H1 (cell line): Measurements from ENCODE around the gene NAP1L3. TPM values are rescaled to one million over a fixed set of nuclear protein-coding genes. Genes with fewer than 3 reads are reported as not detected.

Experiments
- CTCF ChIA-PET: fragments of 300-600 bp; sonication (Branson Sonifier 250); formaldehyde crosslinking; loops from one replicate; lab custom pipeline; 2021; ENCODE audit not compliant: partially characterized antibody; lab: Charles Lee
- POLR2A ChIA-PET: fragments of 300-600 bp; sonication (Branson Sonifier 250); formaldehyde crosslinking; loops from one replicate; lab custom pipeline; 2021; ENCODE audit warnings: inconsistent platforms; ENCODE audit not compliant: partially characterized antibody; lab: Charles Lee
- DNase-seq, 2 experiments: peaks; one replicate each; pipeline versions ENCODE4 v3.0.0 to v3.0.0-alpha.2; 2010 to 2022; ENCODE audit warnings: low spot score in 2 of 2, low read depth in 1 of 2, mixed read lengths in 1 of 2
- FAIRE-seq: peaks from 2 replicates; lab custom pipeline; 2011; peaks lifted over from hg19 to GRCh38; lab: Jason Lieb, UNC
- H2AFZ ChIP-seq: 2 replicates; pipeline ENCODE4 v1.8.1; 2012; ENCODE audit warnings: low read length, inconsistent platforms
- H2AK5ac ChIP-seq: 2 replicates; pipeline ENCODE4 v1.6.1; 2013; ENCODE audit warnings: low read depth, low read length
- H2BK120ac ChIP-seq: replicated peaks from 2 replicates; pipeline ENCODE3; 2013; ENCODE audit warnings: low read depth, low read length, inconsistent platforms
- H2BK12ac ChIP-seq: 2 replicates; pipeline ENCODE4 v1.6.1; 2013; ENCODE audit warnings: low read depth, low read length
- H2BK15ac ChIP-seq: 2 replicates; pipeline ENCODE4 v1.6.1; 2013; ENCODE audit warnings: low read length
- H2BK20ac ChIP-seq: 2 replicates; pipeline ENCODE4 v1.6.1; 2013; ENCODE audit warnings: low read length
- H2BK5ac ChIP-seq: 2 replicates; pipeline ENCODE4 v1.6.1; 2013; ENCODE audit warnings: low read depth, low read length
- H3K14ac ChIP-seq: 2 replicates; pipeline ENCODE4 v1.6.1; 2013; ENCODE audit warnings: inconsistent platforms; ENCODE audit not compliant: insufficient read length
- H3K18ac ChIP-seq: 2 replicates; pipeline ENCODE4 v1.6.1; 2013; ENCODE audit warnings: low read length; ENCODE audit errors: extremely low read depth
- H3K23ac ChIP-seq: 2 replicates; pipeline ENCODE4 v1.6.1; 2013; ENCODE audit warnings: inconsistent platforms; ENCODE audit not compliant: insufficient read length
- H3K23me2 ChIP-seq: 2 replicates; pipeline ENCODE4 v1.6.1; 2013; ENCODE audit warnings: low read depth, low read length
- H3K27ac ChIP-seq: 2 replicates; pipeline ENCODE4 v1.6.1; 2011; ENCODE audit warnings: low read depth, low read length, inconsistent platforms
- H3K27me3 ChIP-seq, 4 experiments: replicated peaks in 1 of 4; 1 replicate in 1 of 4; 2 replicates in 3 of 4; pipeline versions ENCODE4 v1.6.1 to v1.8.1; 2011 to 2013; ENCODE audit warnings: low read length in 3 of 4, mild to moderate bottlenecking in 3 of 4, inconsistent platforms in 2 of 4, mixed read lengths in 2 of 4, moderate library complexity in 1 of 4; ENCODE audit not compliant: control insufficient read depth in 3 of 4, insufficient read depth in 3 of 4; ENCODE audit errors: extremely low read depth in 1 of 4
- H3K36me3 ChIP-seq, 4 experiments: 2 replicates each; pipeline versions ENCODE4 v1.6.1 to v1.8.1; 2011 to 2013; ENCODE audit warnings: mild to moderate bottlenecking in 4 of 4, low read length in 3 of 4, moderate library complexity in 2 of 4, control low read depth in 1 of 4, inconsistent platforms in 1 of 4; ENCODE audit not compliant: insufficient read depth in 4 of 4, control insufficient read depth in 2 of 4
- H3K4ac ChIP-seq: replicated peaks from 2 replicates; pipeline ENCODE3; 2013; ENCODE audit warnings: low read length, low read depth, mixed read lengths, inconsistent platforms; ENCODE audit not compliant: insufficient read length
- H3K4me1 ChIP-seq, 4 experiments: replicated peaks in 1 of 4; 1 replicate in 1 of 4; 2 replicates in 3 of 4; pipeline versions ENCODE4 v1.6.1 to v1.8.1; 2011 to 2013; ENCODE audit warnings: low read length in 3 of 4, inconsistent platforms in 2 of 4, mixed read lengths in 1 of 4; ENCODE audit not compliant: insufficient read depth in 4 of 4, control insufficient read depth in 3 of 4
- H3K4me2 ChIP-seq, 2 experiments: 2 replicates each; pipeline versions ENCODE4 v1.6.1 to v1.8.1; 2011 to 2013; ENCODE audit warnings: low read depth in 2 of 2, low read length in 2 of 2, control low read depth in 1 of 2, inconsistent platforms in 1 of 2, mild to moderate bottlenecking in 1 of 2; ENCODE audit not compliant: insufficient read depth in 1 of 2
- H3K4me3 ChIP-seq, 4 experiments: fragments of 200-600, 300-600 bp in 1 of 4; sonication (generic), shearing (Covaris generic), sonication (Bioruptor Twin) in 1 of 4; 2 replicates each; pipeline versions ENCODE4 v1.5.1 to v1.8.1; 2011 to 2016; ENCODE audit warnings: low read length in 4 of 4, low read depth in 3 of 4, control low read depth in 2 of 4, inconsistent platforms in 2 of 4, mild to moderate bottlenecking in 2 of 4, mixed read lengths in 1 of 4, moderate library complexity in 1 of 4; ENCODE audit not compliant: insufficient read depth in 2 of 4; ENCODE audit errors: extremely low read depth in 1 of 4
- H3K56ac ChIP-seq: replicated peaks from 2 replicates; pipeline ENCODE3; 2013; ENCODE audit warnings: low read depth, mild to moderate bottlenecking, mixed read lengths, low read length, inconsistent platforms; ENCODE audit not compliant: insufficient read length
- H3K79me1 ChIP-seq: 2 replicates; pipeline ENCODE4 v1.6.1; 2013; ENCODE audit warnings: low read depth, low read length, control low read depth
- H3K79me2 ChIP-seq, 2 experiments: 2 replicates each; pipeline versions ENCODE4 v1.6.1 to v1.8.1; 2012 to 2013; ENCODE audit warnings: low read length in 2 of 2, mild to moderate bottlenecking in 2 of 2, inconsistent platforms in 1 of 2; ENCODE audit not compliant: insufficient read depth in 2 of 2, control insufficient read depth in 1 of 2
- H3K9ac ChIP-seq, 4 experiments: replicated peaks in 1 of 4; 1 replicate in 1 of 4; 2 replicates in 3 of 4; pipeline versions ENCODE4 v1.6.1 to v1.8.1; 2011 to 2013; ENCODE audit warnings: low read depth in 3 of 4, low read length in 3 of 4, control low read depth in 2 of 4, mild to moderate bottlenecking in 2 of 4, moderate library complexity in 2 of 4, inconsistent platforms in 1 of 4; ENCODE audit errors: extremely low read depth in 1 of 4
- H3K9me3 ChIP-seq, 2 experiments: 2 replicates each; pipeline versions ENCODE4 v1.6.1 to v1.8.1; 2012 to 2013; ENCODE audit warnings: mild to moderate bottlenecking in 2 of 2, moderate library complexity in 2 of 2, control low read depth in 1 of 2, inconsistent platforms in 1 of 2, low read depth in 1 of 2, low read length in 1 of 2, mixed read lengths in 1 of 2; ENCODE audit not compliant: insufficient read depth in 2 of 2
- H4K20me1 ChIP-seq, 2 experiments: replicated peaks in 1 of 2; 2 replicates each; pipeline versions ENCODE3 to v1.8.1; 2011 to 2013; ENCODE audit warnings: inconsistent platforms in 2 of 2, low read length in 2 of 2, mild to moderate bottlenecking in 1 of 2; ENCODE audit not compliant: insufficient read depth in 2 of 2, control insufficient read depth in 1 of 2
- H4K5ac ChIP-seq: 2 replicates; pipeline ENCODE4 v1.6.1; 2013; ENCODE audit warnings: low read length, low read depth, mixed read lengths, inconsistent platforms; ENCODE audit not compliant: insufficient read length
- H4K8ac ChIP-seq: 2 replicates; pipeline ENCODE4 v1.8.0; 2013; ENCODE audit warnings: mild to moderate bottlenecking, moderate library complexity, low read length, inconsistent platforms; ENCODE audit not compliant: insufficient read depth; ENCODE audit errors: extremely low read depth
- H4K91ac ChIP-seq: replicated peaks from 2 replicates; pipeline ENCODE3; 2013; ENCODE audit warnings: low read length, mixed read lengths, inconsistent platforms; ENCODE audit not compliant: insufficient read length
- BACH1 ChIP-seq: IDR thresholded peaks from 2 replicates; pipeline ENCODE4 v1.6.1; 2012; ENCODE audit warnings: low read length, improper control_type of control experiment
- CTBP2 ChIP-seq: IDR thresholded peaks from 2 replicates; pipeline ENCODE4 v1.7.0; 2011; ENCODE audit warnings: borderline replicate concordance, mild to moderate bottlenecking, moderate library complexity, mixed read lengths, low read length; ENCODE audit not compliant: insufficient read depth, insufficient read length
- GABPA ChIP-seq: IDR thresholded peaks from 2 replicates; pipeline ENCODE4 v1.6.1; 2011; ENCODE audit warnings: mild to moderate bottlenecking, low read length, moderate library complexity, borderline replicate concordance; ENCODE audit not compliant: insufficient read depth
- JUN ChIP-seq: IDR thresholded peaks from 2 replicates; pipeline ENCODE4 v1.6.1; 2011; ENCODE audit warnings: low read depth, mild to moderate bottlenecking, improper control_type of control experiment, low read length
- POLR2AphosphoS5 ChIP-seq: IDR thresholded peaks from 2 replicates; pipeline ENCODE4 v1.6.1; 2011; ENCODE audit warnings: low read depth, low read length
- RFX5 ChIP-seq: IDR thresholded peaks from 2 replicates; pipeline ENCODE4 v1.6.1; 2011; ENCODE audit warnings: low read depth, low read length, improper control_type of control experiment, borderline replicate concordance
- RXRA ChIP-seq: IDR thresholded peaks from 2 replicates; pipeline ENCODE4 v1.6.1; 2011; ENCODE audit warnings: low read depth, mild to moderate bottlenecking, low read length, moderate library complexity; ENCODE audit not compliant: insufficient read depth
- SAP30 ChIP-seq: fragments of 300-600 bp; sonication (generic); IDR thresholded peaks from 2 replicates; pipeline ENCODE4 v1.7.1; 2012; ENCODE audit warnings: low read length, moderate library complexity, mild to moderate bottlenecking, inconsistent platforms; ENCODE audit not compliant: insufficient read depth, insufficient replicate concordance
- SIRT6 ChIP-seq: IDR thresholded peaks from one replicate; pipeline ENCODE4 v1.7.1; 2012; ENCODE audit warnings: low read length, inconsistent platforms
- SRF ChIP-seq: IDR thresholded peaks from 2 replicates; pipeline ENCODE4 v1.6.1; 2011; ENCODE audit warnings: mild to moderate bottlenecking, low read depth, low read length, moderate library complexity
- WGBS, 2 experiments: shearing (Covaris generic) in 1 of 2; methylation state at CpG; one replicate each; pipeline versions ENCODE4 v1.1.6 to v1.1.7; 2013 to 2015; ENCODE audit warnings: low lambda C conversion rate in 2 of 2, mixed read lengths in 2 of 2, inconsistent platforms in 1 of 2, low coverage in 1 of 2, missing lambda C conversion rate in 1 of 2; ENCODE audit not compliant: insufficient replicate concordance in 2 of 2, insufficient coverage in 1 of 2, insufficient read length in 1 of 2; ENCODE audit errors: extremely low coverage in 1 of 2, missing lambda C conversion rate in 1 of 2; 5-methylcytosine and 5-hydroxymethylcytosine counted together
- polyA plus RNA-seq, 7 experiments: library from polyadenylated mRNA; depleted of rRNA in 3 of 7; stranded (reverse) in 5 of 7; unstranded in 2 of 7; fragments of >200 nt in 5 of 7; fragments of 200-250 nt in 2 of 7; gene quantifications; 1 replicate in 5 of 7; 2 replicates in 1 of 7; 4 replicates in 1 of 7; pipeline versions ENCODE4 v1.2.1 to v1.2.3, GENCODE V29; 2011 to 2013; ENCODE audit warnings: missing spikeins in 2 of 7, mixed read lengths in 2 of 7
- total RNA-seq: library from RNA; stranded (reverse); fragmentation: NEBNext Ultra II Directional; extraction: Animal tissue kit (Norgen Biotek cat#: 25700); gene quantifications from 2 replicates; pipeline ENCODE4 v1.2.1, GENCODE V29; 2021
- TF ChIP-seq, protein P1 (sequence below): IDR thresholded peaks from 2 replicates; pipeline ENCODE4 v1.6.1; 2011; ENCODE audit warnings: low read length, improper control_type of control experiment

The NAP1L3 gene
- total and polyA plus RNA-seq, 2 of the 8 experiments (the other 6 are each of a cell fraction or from before 2014, with no cell fraction given): 17.3 to 58.8 TPM

DNA sequence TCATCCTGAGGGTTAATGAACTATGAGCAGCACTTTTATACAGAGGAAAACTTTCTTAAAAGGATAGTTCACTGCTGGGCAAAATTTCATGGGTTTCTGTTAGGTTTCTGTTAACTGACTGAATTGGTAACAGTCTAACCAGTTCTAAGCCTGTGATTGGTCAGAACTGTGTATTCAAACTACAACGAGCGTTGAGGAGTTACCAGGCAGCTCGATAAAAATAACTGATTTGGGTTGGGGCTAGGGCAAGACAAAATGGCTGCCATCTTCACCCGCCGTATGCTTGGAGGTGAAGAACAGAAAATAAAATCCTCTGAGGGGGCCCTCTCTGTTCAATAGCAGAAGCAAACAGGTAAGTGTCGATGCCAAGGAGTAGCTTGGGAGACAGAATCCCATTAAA is 22.6 kb upstream of the NAP1L3 start:
- DNase-seq: no peak
- H3K23me2 ChIP-seq: no peaks in the 10 kb centered on the region
- H3K4me3 ChIP-seq: no peak overlapping the region
- no peak overlapping the region for H3K4ac ChIP-seq
- H3K18ac ChIP-seq: no peak overlapping the region
- H3K36me3 ChIP-seq: no peaks in the 10 kb centered on the region
- ChIA-PET POLR2A (no interaction called here), CTCF (no interaction called here)
- no peak overlapping the region for H2BK20ac ChIP-seq
- no peaks in the 10 kb centered on the region for H3K79me1 ChIP-seq
- no peak overlapping the region for H2BK5ac ChIP-seq
- no peaks in the 10 kb centered on the region for H3K79me2 ChIP-seq
- no peaks in the 10 kb centered on the region for H3K9me3 ChIP-seq
- no peak overlapping the region for H2BK12ac ChIP-seq
- H3K4me2 ChIP-seq: no peak overlapping the region
- H4K5ac ChIP-seq: no peak overlapping the region
- no peak for FAIRE-seq
- no peak overlapping the region for H3K9ac ChIP-seq
- no peak overlapping the region for H2AFZ ChIP-seq
- H3K56ac ChIP-seq: no peak overlapping the region
- no peaks in the 10 kb centered on the region for H4K20me1 ChIP-seq
- no peaks in the 10 kb centered on the region for H3K4me1 ChIP-seq
- H2AK5ac ChIP-seq: no peak overlapping the region
- H3K27me3 ChIP-seq: no peaks in the 10 kb centered on the region
- H4K8ac ChIP-seq: no peak overlapping the region
- TF ChIP-seq GABPA (no peak), SRF (no peak), SIRT6 (no peak), POLR2AphosphoS5 (no peak), JUN (no peak), BACH1 (no peak), RXRA (no peak), CTBP2 (no peak), SAP30 (no peak), RFX5 (no peak)
- TF ChIP-seq, protein P1, sequence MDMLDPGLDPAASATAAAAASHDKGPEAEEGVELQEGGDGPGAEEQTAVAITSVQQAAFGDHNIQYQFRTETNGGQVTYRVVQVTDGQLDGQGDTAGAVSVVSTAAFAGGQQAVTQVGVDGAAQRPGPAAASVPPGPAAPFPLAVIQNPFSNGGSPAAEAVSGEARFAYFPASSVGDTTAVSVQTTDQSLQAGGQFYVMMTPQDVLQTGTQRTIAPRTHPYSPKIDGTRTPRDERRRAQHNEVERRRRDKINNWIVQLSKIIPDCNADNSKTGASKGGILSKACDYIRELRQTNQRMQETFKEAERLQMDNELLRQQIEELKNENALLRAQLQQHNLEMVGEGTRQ: no peak
- no peak overlapping the region for H3K27ac ChIP-seq
- H3K23ac ChIP-seq: no peak overlapping the region
- 96% methylated on average over 6 of the region's 6 CpGs; no CpG with 5 or more reads in 1 of the 2 experiments for WGBS, 2 experiments
- no peak overlapping the region for H2BK120ac ChIP-seq
- no peak overlapping the region for H2BK15ac ChIP-seq
- H3K14ac ChIP-seq: no peak overlapping the region
- no peak overlapping the region for H4K91ac ChIP-seq
